Caco-2 (cell line): Measurements from ENCODE around the gene BRI3. TPM values are rescaled to one million over a fixed set of nuclear protein-coding genes. Genes with fewer than 3 reads are reported as not detected.
A peak's percentile ranks its signal among the peaks of the same experiment; 100 is the strongest.

Source experiments
- BruUV-seq: library from RNA; stranded (reverse); fragments of 400-500 nt; replicated peaks from 2 replicates; lab custom pipeline; 2021; lab: Mats Ljungman, UMichigan
- CTCF ChIA-PET: fragments of 300-600 bp; sonication (Branson Sonifier 250); formaldehyde crosslinking; loops from one replicate; lab custom pipeline; 2022; ENCODE audit warnings: antibody characterized with exemption; lab: Charles Lee
- POLR2A ChIA-PET: fragments of 300-600 bp; sonication (Branson Sonifier 250); formaldehyde crosslinking; loops from one replicate; lab custom pipeline; 2022; ENCODE audit warnings: antibody characterized with exemption; lab: Charles Lee
- DNase-seq, 2 experiments: peaks; one replicate each; pipeline versions ENCODE4 v3.0.0 to v3.0.0-alpha.2; 2020 to 2022
- H3K27me3 ChIP-seq: replicated peaks from 2 replicates; pipeline ENCODE4 v1.6.0; 2011; ENCODE audit warnings: low read length; ENCODE audit not compliant: control insufficient read depth, insufficient read depth
- H3K36me3 ChIP-seq: 2 replicates; pipeline ENCODE4 v1.5.1; 2011; ENCODE audit warnings: low read length; ENCODE audit not compliant: control insufficient read depth, insufficient read depth
- H3K4me1 ChIP-seq: fragments of 250-450 bp; sonication (Bioruptor Pico); 2 replicates; pipeline ENCODE4 v1.5.1; 2020; ENCODE audit warnings: mild to moderate bottlenecking
- H3K4me3 ChIP-seq: 2 replicates; pipeline ENCODE4 v1.5.1; 2011; ENCODE audit warnings: low read depth, mild to moderate bottlenecking, control low read depth, low read length
- H3K9me3 ChIP-seq: fragments of 250-450 bp; sonication (Bioruptor Pico); 2 replicates; pipeline ENCODE4 v1.5.1; 2020; ENCODE audit warnings: mild to moderate bottlenecking, moderate library complexity
- H3K27ac Mint-ChIP-seq: one replicate; pipeline ENCODE4 v1.8.0; 2022; ENCODE audit warnings: mixed read lengths; ENCODE audit not compliant: unreplicated experiment
- H3K27me3 Mint-ChIP-seq: one replicate; pipeline ENCODE4 v1.8.0; 2022; ENCODE audit warnings: mixed read lengths; ENCODE audit not compliant: insufficient read depth, unreplicated experiment
- H3K36me3 Mint-ChIP-seq: one replicate; pipeline ENCODE4 v1.8.0; 2022; ENCODE audit warnings: mild to moderate bottlenecking, mixed read lengths; ENCODE audit not compliant: insufficient read depth, unreplicated experiment
- H3K4me1 Mint-ChIP-seq: one replicate; pipeline ENCODE4 v1.8.0; 2022; ENCODE audit warnings: low read depth, mixed read lengths; ENCODE audit not compliant: unreplicated experiment
- H3K4me3 Mint-ChIP-seq: one replicate; pipeline ENCODE4 v1.8.0; 2022; ENCODE audit warnings: mild to moderate bottlenecking, moderate library complexity, mixed read lengths; ENCODE audit not compliant: unreplicated experiment
- H3K9me3 Mint-ChIP-seq: one replicate; pipeline ENCODE4 v1.8.0; 2022; ENCODE audit warnings: mixed read lengths; ENCODE audit not compliant: unreplicated experiment
- intact Hi-C: fragments of 100-400 bp; cut with micrococcal nuclease; formaldehyde crosslinking; loops from one replicate; pipeline ENCODE4 v1.10.0; 2022; ENCODE audit not compliant: unreplicated experiment
- total RNA-seq: library from RNA; stranded (reverse); gene quantifications from 2 replicates; pipeline ENCODE4 v1.2.3, GENCODE V29; 2022
- TF ChIP-seq, protein P1 (sequence below), 2 experiments: fragments of 200-600 bp in 1 of 2; IDR thresholded peaks; 1 replicate in 1 of 2; 2 replicates in 1 of 2; pipeline versions ENCODE4 v1.5.1 to v1.8.0; 2011 to 2022; ENCODE audit warnings: antibody characterized with exemption in 1 of 2, control low read depth in 1 of 2, inconsistent platforms in 1 of 2, low read depth in 1 of 2, low read length in 1 of 2, mild to moderate bottlenecking in 1 of 2, moderate library complexity in 1 of 2; ENCODE audit not compliant: insufficient read depth in 1 of 2, severe bottlenecking in 1 of 2, unreplicated experiment in 1 of 2

BRI3 gene
- total RNA-seq, 1 experiment from 2014 or later: 224 TPM

DNA sequence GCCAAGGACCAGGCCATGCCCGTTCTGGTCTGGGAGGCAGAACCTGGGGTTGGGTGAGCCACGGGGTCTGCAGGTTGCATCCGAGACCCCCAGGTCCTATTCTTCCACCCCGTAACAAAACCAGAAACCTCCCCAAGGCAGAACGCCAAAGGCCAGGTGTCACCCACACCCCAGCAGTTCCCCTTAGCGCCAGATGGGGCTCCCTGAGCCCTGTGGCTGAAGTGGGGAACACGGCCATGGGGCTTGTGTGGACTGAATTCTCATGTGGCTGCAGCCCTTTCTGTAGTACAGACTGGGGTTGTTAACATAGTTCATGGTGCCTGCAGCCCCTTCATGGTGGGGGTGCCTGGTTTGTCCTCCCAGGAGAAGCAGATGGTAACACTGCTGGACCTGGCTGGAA, 10.2 kb downstream of the BRI3 start:
- ChIA-PET POLR2A (no interaction called here), CTCF (no interaction called here)
- Mint-ChIP-seq H3K4me3 (no peak overlapping the region), H3K27me3 (no peaks in the 10 kb centered on the region), H3K4me1 (peaks cover 10% of the 10 kb centered on the region), H3K27ac (no peak overlapping the region), H3K36me3 (peaks cover 100% of the 10 kb centered on the region), H3K9me3 (no peaks in the 10 kb centered on the region)
- intact Hi-C loops: loop anchor here (10.0 kb wide), 2 partner anchors 453 to 553 kb away; no protein-coding TSS in a partner anchor
- TF ChIP-seq, protein P1, sequence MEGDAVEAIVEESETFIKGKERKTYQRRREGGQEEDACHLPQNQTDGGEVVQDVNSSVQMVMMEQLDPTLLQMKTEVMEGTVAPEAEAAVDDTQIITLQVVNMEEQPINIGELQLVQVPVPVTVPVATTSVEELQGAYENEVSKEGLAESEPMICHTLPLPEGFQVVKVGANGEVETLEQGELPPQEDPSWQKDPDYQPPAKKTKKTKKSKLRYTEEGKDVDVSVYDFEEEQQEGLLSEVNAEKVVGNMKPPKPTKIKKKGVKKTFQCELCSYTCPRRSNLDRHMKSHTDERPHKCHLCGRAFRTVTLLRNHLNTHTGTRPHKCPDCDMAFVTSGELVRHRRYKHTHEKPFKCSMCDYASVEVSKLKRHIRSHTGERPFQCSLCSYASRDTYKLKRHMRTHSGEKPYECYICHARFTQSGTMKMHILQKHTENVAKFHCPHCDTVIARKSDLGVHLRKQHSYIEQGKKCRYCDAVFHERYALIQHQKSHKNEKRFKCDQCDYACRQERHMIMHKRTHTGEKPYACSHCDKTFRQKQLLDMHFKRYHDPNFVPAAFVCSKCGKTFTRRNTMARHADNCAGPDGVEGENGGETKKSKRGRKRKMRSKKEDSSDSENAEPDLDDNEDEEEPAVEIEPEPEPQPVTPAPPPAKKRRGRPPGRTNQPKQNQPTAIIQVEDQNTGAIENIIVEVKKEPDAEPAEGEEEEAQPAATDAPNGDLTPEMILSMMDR (IDR thresholded peaks at IDR 0.05; ENCODE audit: insufficient read depth in 1 of 2, low read depth in 1 of 2, low read length in 1 of 2, severe bottlenecking in 1 of 2, unreplicated experiment in 1 of 2): peak in 1 of 2 experiments; percentile 7
- H3K4me1 ChIP-seq: peaks cover 22% of the 10 kb centered on the region
- BruUV-seq: no TSS peak
- no peaks in the 10 kb centered on the region for H3K9me3 ChIP-seq
- H3K27me3 ChIP-seq: no peaks in the 10 kb centered on the region
- H3K36me3 ChIP-seq: peaks cover 2% of the 10 kb centered on the region
- no peak for DNase-seq
- H3K4me3 ChIP-seq: no peak overlapping the region

DNA sequence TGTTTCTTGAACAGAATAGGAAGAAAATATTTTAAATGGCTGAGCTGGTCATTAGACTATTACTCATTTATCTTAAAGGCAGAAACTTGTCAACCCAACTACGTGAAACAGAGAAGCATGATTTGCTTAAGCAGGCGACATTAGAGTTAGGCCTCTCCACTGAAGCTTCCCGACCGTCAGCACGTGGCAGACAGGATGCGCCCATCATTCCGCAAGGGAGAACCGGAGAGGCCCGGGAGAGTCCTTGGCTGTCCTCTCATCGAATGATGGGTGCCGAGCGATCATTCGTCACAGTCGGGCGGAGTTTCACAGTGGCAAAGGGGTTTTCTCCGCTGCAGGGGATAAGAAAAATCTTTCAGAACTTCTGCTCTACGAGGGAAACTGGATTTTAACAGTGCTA, 11.8 kb downstream of the BRI3 start:
- Histone ChIP-seq H3K4me3 (no peak overlapping the region), H3K9me3 (no peaks in the 10 kb centered on the region), H3K36me3 (peaks cover 2% of the 10 kb centered on the region), H3K27me3 (no peaks in the 10 kb centered on the region), H3K4me1 (peaks cover 9% of the 10 kb centered on the region)
- Mint-ChIP-seq H3K9me3 (no peaks in the 10 kb centered on the region), H3K27ac (no peak overlapping the region), H3K36me3 (peaks cover 100% of the 10 kb centered on the region), H3K4me1 (peaks cover 16% of the 10 kb centered on the region), H3K4me3 (no peak overlapping the region), H3K27me3 (no peaks in the 10 kb centered on the region)
- TF ChIP-seq, protein P1 (IDR thresholded peaks at IDR 0.05; ENCODE audit: insufficient read depth in 1 of 2, low read depth in 1 of 2, low read length in 1 of 2, severe bottlenecking in 1 of 2, unreplicated experiment in 1 of 2): no peak
- intact Hi-C loops: loop anchor here (10.0 kb wide), 2 partner anchors 452 to 552 kb away; no protein-coding TSS in a partner anchor
- no peak for DNase-seq
- BruUV-seq: no TSS peak
- ChIA-PET POLR2A (no interaction called here), CTCF (no interaction called here)

DNA sequence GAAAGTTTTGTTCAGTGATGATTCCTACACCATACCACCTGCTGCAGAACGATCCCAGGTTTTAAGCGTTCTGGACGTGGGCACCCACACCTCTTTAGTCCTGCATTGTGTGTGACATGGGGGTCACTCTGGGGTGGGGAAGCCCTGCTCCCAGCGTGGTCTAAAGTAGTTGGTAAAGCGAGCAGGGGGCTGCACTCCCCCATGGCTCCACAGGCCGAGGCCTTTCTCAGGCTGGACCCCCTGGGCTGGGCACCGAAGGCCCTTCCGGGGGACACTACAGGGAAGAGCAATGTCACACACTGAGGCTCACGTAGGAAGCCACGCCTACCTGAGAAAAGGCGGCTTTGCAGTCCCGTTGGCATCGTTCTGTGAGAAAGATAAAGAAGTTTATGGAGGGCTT, 12.3 kb downstream of the BRI3 start:
- Mint-ChIP-seq H3K27me3 (no peaks in the 10 kb centered on the region), H3K27ac (peak overlapping the region; percentile 85), H3K4me1 (peaks cover 16% of the 10 kb centered on the region), H3K9me3 (no peaks in the 10 kb centered on the region), H3K36me3 (peaks cover 97% of the 10 kb centered on the region), H3K4me3 (no peak overlapping the region)
- CTCF ChIA-PET: interaction anchor here (1.1 kb wide), 1 partner anchor 123 kb away, joined by 3 read pairs; no protein-coding TSS in a partner anchor
- H3K9me3 ChIP-seq: no peaks in the 10 kb centered on the region
- no peak for DNase-seq
- BruUV-seq: no TSS peak
- H3K36me3 ChIP-seq: peaks cover 2% of the 10 kb centered on the region
- intact Hi-C loops: loop anchor here (1.0 to 10.0 kb wide), 3 partner anchors 108 to 551 kb away; partner anchors contain the start of gene BAIAP2L1
- POLR2A ChIA-PET: no interaction called here
- H3K27me3 ChIP-seq: no peaks in the 10 kb centered on the region
- H3K4me1 ChIP-seq: peaks cover 9% of the 10 kb centered on the region
- TF ChIP-seq, protein P1 (IDR thresholded peaks at IDR 0.05; ENCODE audit: insufficient read depth in 1 of 2, low read depth in 1 of 2, low read length in 1 of 2, severe bottlenecking in 1 of 2, unreplicated experiment in 1 of 2): no peak
- H3K4me3 ChIP-seq: no peak overlapping the region
